H1 (cell line): Measurements from ENCODE around the gene TSPAN9. TPM values are rescaled to one million over a fixed set of nuclear protein-coding genes. Genes with fewer than 3 reads are reported as not detected.

Source experiments
- CTCF ChIA-PET: fragments of 300-600 bp; sonication (Branson Sonifier 250); formaldehyde crosslinking; loops from one replicate; lab custom pipeline; 2021; ENCODE audit not compliant: partially characterized antibody; lab: Charles Lee
- POLR2A ChIA-PET: fragments of 300-600 bp; sonication (Branson Sonifier 250); formaldehyde crosslinking; loops from one replicate; lab custom pipeline; 2021; ENCODE audit warnings: inconsistent platforms; ENCODE audit not compliant: partially characterized antibody; lab: Charles Lee
- DNase-seq, 2 experiments: peaks; one replicate each; pipeline versions ENCODE4 v3.0.0 to v3.0.0-alpha.2; 2010 to 2022; ENCODE audit warnings: low spot score in 2 of 2, low read depth in 1 of 2, mixed read lengths in 1 of 2
- FAIRE-seq: peaks from 2 replicates; lab custom pipeline; 2011; peaks lifted over from hg19 to GRCh38; lab: Jason Lieb, UNC
- H2AFZ ChIP-seq: 2 replicates; pipeline ENCODE4 v1.8.1; 2012; ENCODE audit warnings: low read length, inconsistent platforms
- H2AK5ac ChIP-seq: 2 replicates; pipeline ENCODE4 v1.6.1; 2013; ENCODE audit warnings: low read depth, low read length
- H2BK120ac ChIP-seq: replicated peaks from 2 replicates; pipeline ENCODE3; 2013; ENCODE audit warnings: low read depth, low read length, inconsistent platforms
- H2BK12ac ChIP-seq: 2 replicates; pipeline ENCODE4 v1.6.1; 2013; ENCODE audit warnings: low read depth, low read length
- H2BK15ac ChIP-seq: 2 replicates; pipeline ENCODE4 v1.6.1; 2013; ENCODE audit warnings: low read length
- H2BK20ac ChIP-seq: 2 replicates; pipeline ENCODE4 v1.6.1; 2013; ENCODE audit warnings: low read length
- H2BK5ac ChIP-seq: 2 replicates; pipeline ENCODE4 v1.6.1; 2013; ENCODE audit warnings: low read depth, low read length
- H3K14ac ChIP-seq: 2 replicates; pipeline ENCODE4 v1.6.1; 2013; ENCODE audit warnings: inconsistent platforms; ENCODE audit not compliant: insufficient read length
- H3K18ac ChIP-seq: 2 replicates; pipeline ENCODE4 v1.6.1; 2013; ENCODE audit warnings: low read length; ENCODE audit errors: extremely low read depth
- H3K23ac ChIP-seq: 2 replicates; pipeline ENCODE4 v1.6.1; 2013; ENCODE audit warnings: inconsistent platforms; ENCODE audit not compliant: insufficient read length
- H3K23me2 ChIP-seq: 2 replicates; pipeline ENCODE4 v1.6.1; 2013; ENCODE audit warnings: low read depth, low read length
- H3K27ac ChIP-seq: 2 replicates; pipeline ENCODE4 v1.6.1; 2011; ENCODE audit warnings: low read depth, low read length, inconsistent platforms
- H3K27me3 ChIP-seq, 4 experiments: replicated peaks in 1 of 4; 1 replicate in 1 of 4; 2 replicates in 3 of 4; pipeline versions ENCODE4 v1.6.1 to v1.8.1; 2011 to 2013; ENCODE audit warnings: low read length in 3 of 4, mild to moderate bottlenecking in 3 of 4, inconsistent platforms in 2 of 4, mixed read lengths in 2 of 4, moderate library complexity in 1 of 4; ENCODE audit not compliant: control insufficient read depth in 3 of 4, insufficient read depth in 3 of 4; ENCODE audit errors: extremely low read depth in 1 of 4
- H3K36me3 ChIP-seq, 4 experiments: 2 replicates each; pipeline versions ENCODE4 v1.6.1 to v1.8.1; 2011 to 2013; ENCODE audit warnings: mild to moderate bottlenecking in 4 of 4, low read length in 3 of 4, moderate library complexity in 2 of 4, control low read depth in 1 of 4, inconsistent platforms in 1 of 4; ENCODE audit not compliant: insufficient read depth in 4 of 4, control insufficient read depth in 2 of 4
- H3K4ac ChIP-seq: replicated peaks from 2 replicates; pipeline ENCODE3; 2013; ENCODE audit warnings: low read length, low read depth, mixed read lengths, inconsistent platforms; ENCODE audit not compliant: insufficient read length
- H3K4me1 ChIP-seq, 4 experiments: replicated peaks in 1 of 4; 1 replicate in 1 of 4; 2 replicates in 3 of 4; pipeline versions ENCODE4 v1.6.1 to v1.8.1; 2011 to 2013; ENCODE audit warnings: low read length in 3 of 4, inconsistent platforms in 2 of 4, mixed read lengths in 1 of 4; ENCODE audit not compliant: insufficient read depth in 4 of 4, control insufficient read depth in 3 of 4
- H3K4me2 ChIP-seq, 2 experiments: 2 replicates each; pipeline versions ENCODE4 v1.6.1 to v1.8.1; 2011 to 2013; ENCODE audit warnings: low read depth in 2 of 2, low read length in 2 of 2, control low read depth in 1 of 2, inconsistent platforms in 1 of 2, mild to moderate bottlenecking in 1 of 2; ENCODE audit not compliant: insufficient read depth in 1 of 2
- H3K4me3 ChIP-seq, 4 experiments: fragments of 200-600, 300-600 bp in 1 of 4; sonication (generic), shearing (Covaris generic), sonication (Bioruptor Twin) in 1 of 4; 2 replicates each; pipeline versions ENCODE4 v1.5.1 to v1.8.1; 2011 to 2016; ENCODE audit warnings: low read length in 4 of 4, low read depth in 3 of 4, control low read depth in 2 of 4, inconsistent platforms in 2 of 4, mild to moderate bottlenecking in 2 of 4, mixed read lengths in 1 of 4, moderate library complexity in 1 of 4; ENCODE audit not compliant: insufficient read depth in 2 of 4; ENCODE audit errors: extremely low read depth in 1 of 4
- H3K56ac ChIP-seq: replicated peaks from 2 replicates; pipeline ENCODE3; 2013; ENCODE audit warnings: low read depth, mild to moderate bottlenecking, mixed read lengths, low read length, inconsistent platforms; ENCODE audit not compliant: insufficient read length
- H3K79me1 ChIP-seq: 2 replicates; pipeline ENCODE4 v1.6.1; 2013; ENCODE audit warnings: low read depth, low read length, control low read depth
- H3K79me2 ChIP-seq, 2 experiments: 2 replicates each; pipeline versions ENCODE4 v1.6.1 to v1.8.1; 2012 to 2013; ENCODE audit warnings: low read length in 2 of 2, mild to moderate bottlenecking in 2 of 2, inconsistent platforms in 1 of 2; ENCODE audit not compliant: insufficient read depth in 2 of 2, control insufficient read depth in 1 of 2
- H3K9ac ChIP-seq, 4 experiments: replicated peaks in 1 of 4; 1 replicate in 1 of 4; 2 replicates in 3 of 4; pipeline versions ENCODE4 v1.6.1 to v1.8.1; 2011 to 2013; ENCODE audit warnings: low read depth in 3 of 4, low read length in 3 of 4, control low read depth in 2 of 4, mild to moderate bottlenecking in 2 of 4, moderate library complexity in 2 of 4, inconsistent platforms in 1 of 4; ENCODE audit errors: extremely low read depth in 1 of 4
- H3K9me3 ChIP-seq, 2 experiments: 2 replicates each; pipeline versions ENCODE4 v1.6.1 to v1.8.1; 2012 to 2013; ENCODE audit warnings: mild to moderate bottlenecking in 2 of 2, moderate library complexity in 2 of 2, control low read depth in 1 of 2, inconsistent platforms in 1 of 2, low read depth in 1 of 2, low read length in 1 of 2, mixed read lengths in 1 of 2; ENCODE audit not compliant: insufficient read depth in 2 of 2
- H4K20me1 ChIP-seq, 2 experiments: replicated peaks in 1 of 2; 2 replicates each; pipeline versions ENCODE3 to v1.8.1; 2011 to 2013; ENCODE audit warnings: inconsistent platforms in 2 of 2, low read length in 2 of 2, mild to moderate bottlenecking in 1 of 2; ENCODE audit not compliant: insufficient read depth in 2 of 2, control insufficient read depth in 1 of 2
- H4K5ac ChIP-seq: 2 replicates; pipeline ENCODE4 v1.6.1; 2013; ENCODE audit warnings: low read length, low read depth, mixed read lengths, inconsistent platforms; ENCODE audit not compliant: insufficient read length
- H4K8ac ChIP-seq: 2 replicates; pipeline ENCODE4 v1.8.0; 2013; ENCODE audit warnings: mild to moderate bottlenecking, moderate library complexity, low read length, inconsistent platforms; ENCODE audit not compliant: insufficient read depth; ENCODE audit errors: extremely low read depth
- H4K91ac ChIP-seq: replicated peaks from 2 replicates; pipeline ENCODE3; 2013; ENCODE audit warnings: low read length, mixed read lengths, inconsistent platforms; ENCODE audit not compliant: insufficient read length
- CTCF ChIP-seq, 3 experiments: IDR thresholded peaks; 1 replicate in 2 of 3; 2 replicates in 1 of 3; pipeline versions ENCODE4 v1.5.1 to v1.6.1; 2011; ENCODE audit warnings: low read length in 3 of 3, mild to moderate bottlenecking in 3 of 3, inconsistent platforms in 2 of 3, low read depth in 1 of 3, moderate library complexity in 1 of 3; ENCODE audit not compliant: insufficient read depth in 1 of 3; ENCODE audit errors: control extremely low read depth in 1 of 3
- GABPA ChIP-seq: IDR thresholded peaks from 2 replicates; pipeline ENCODE4 v1.6.1; 2011; ENCODE audit warnings: mild to moderate bottlenecking, low read length, moderate library complexity, borderline replicate concordance; ENCODE audit not compliant: insufficient read depth
- RAD21 ChIP-seq, 2 experiments: IDR thresholded peaks in 1 of 2; conservative IDR thresholded peaks in 1 of 2; 2 replicates each; pipeline ENCODE4 v1.6.1; 2011; ENCODE audit warnings: low read depth in 2 of 2, low read length in 2 of 2, improper control_type of control experiment in 1 of 2, inconsistent platforms in 1 of 2, mild to moderate bottlenecking in 1 of 2, moderate library complexity in 1 of 2
- WGBS, 2 experiments: shearing (Covaris generic) in 1 of 2; methylation state at CpG; one replicate each; pipeline versions ENCODE4 v1.1.6 to v1.1.7; 2013 to 2015; ENCODE audit warnings: low lambda C conversion rate in 2 of 2, mixed read lengths in 2 of 2, inconsistent platforms in 1 of 2, low coverage in 1 of 2, missing lambda C conversion rate in 1 of 2; ENCODE audit not compliant: insufficient replicate concordance in 2 of 2, insufficient coverage in 1 of 2, insufficient read length in 1 of 2; ENCODE audit errors: extremely low coverage in 1 of 2, missing lambda C conversion rate in 1 of 2; 5-methylcytosine and 5-hydroxymethylcytosine counted together
- polyA plus RNA-seq, 7 experiments: library from polyadenylated mRNA; depleted of rRNA in 3 of 7; stranded (reverse) in 5 of 7; unstranded in 2 of 7; fragments of >200 nt in 5 of 7; fragments of 200-250 nt in 2 of 7; gene quantifications; 1 replicate in 5 of 7; 2 replicates in 1 of 7; 4 replicates in 1 of 7; pipeline versions ENCODE4 v1.2.1 to v1.2.3, GENCODE V29; 2011 to 2013; ENCODE audit warnings: missing spikeins in 2 of 7, mixed read lengths in 2 of 7
- total RNA-seq: library from RNA; stranded (reverse); fragmentation: NEBNext Ultra II Directional; extraction: Animal tissue kit (Norgen Biotek cat#: 25700); gene quantifications from 2 replicates; pipeline ENCODE4 v1.2.1, GENCODE V29; 2021

The TSPAN9 gene
- total and polyA plus RNA-seq, 2 of the 8 experiments (the other 6 are each of a cell fraction or from before 2014, with no cell fraction given), result 11.5 to 29.1 TPM

GRCh38 chr12:3202096-3202495 is 124.9 kb downstream of the TSPAN9 start:
- Histone ChIP-seq H3K27me3 (peaks cover 10 to 43% (median 32%) of the 10 kb centered on the region in 4 experiments), H2BK5ac (no peak overlapping the region), H3K79me1 (peaks cover 2% of the 10 kb centered on the region; the same call in 1 of the 2 replicates), H2AK5ac (no peak overlapping the region), H3K27ac (no peak overlapping the region), H3K9ac (no peak overlapping the region), H2BK120ac (no peak overlapping the region), H4K20me1 (peaks cover 7 to 15% of the 10 kb centered on the region in 2 experiments), H3K9me3 (no peaks in the 10 kb centered on the region), H3K56ac (no peak overlapping the region), H2BK20ac (no peak overlapping the region), H3K14ac (no peak overlapping the region), H3K4ac (no peak overlapping the region), H3K4me3 (no peak overlapping the region), H3K23ac (no peak overlapping the region), H2AFZ (no peak overlapping the region), H2BK15ac (no peak overlapping the region), H3K18ac (no peak overlapping the region; the same call in 1 of the 2 replicates), H3K23me2 (peaks cover 19% of the 10 kb centered on the region; the same call in 1 of the 2 replicates), H3K4me1 (peaks cover 3 to 13% (median 9%) of the 10 kb centered on the region in 4 experiments), H2BK12ac (0 out of 2 replicates have a peak overlapping the region, but pooled peaks have one; percentile 5), H4K8ac (no peak overlapping the region), H3K4me2 (peak overlapping the region in 1 of 2 experiments; percentile 97; a peak in 1 of 4 replicates), H4K91ac (no peak overlapping the region), H4K5ac (no peak overlapping the region), H3K36me3 (no peaks in the 10 kb centered on the region), H3K79me2 (no peaks in the 10 kb centered on the region)
- ChIA-PET CTCF (interaction anchor here (0.6 to 24.7 kb wide), 38 partner anchors 12 to 198 kb away, joined by 3 to 448 read pairs (median 6); no protein-coding TSS in a partner anchor), POLR2A (interaction anchor here (0.7 to 1.5 kb wide), 2 partner anchors 34 to 64 kb away, joined by 3 to 4 read pairs; no protein-coding TSS in a partner anchor)
- no peak for DNase-seq
- WGBS, 2 experiments, result 74% methylated on average over 11 of the region's 11 CpGs; no CpG with 5 or more reads in 1 of the 2 experiments
- FAIRE-seq, result no peak
- TF ChIP-seq RAD21 (IDR thresholded peaks at IDR 0.05 in 1 of 2, conservative IDR thresholded peaks at IDR 0.05 in 1 of 2; ENCODE audit: low read depth in 2 of 2, low read length in 2 of 2), result peak; percentile 41 to 60
- TF ChIP-seq CTCF (IDR thresholded peaks at IDR 0.05; ENCODE audit: control extremely low read depth in 1 of 3, insufficient read depth in 1 of 3, low read depth in 1 of 3, low read length in 3 of 3), result peak; percentile 36 to 38 (median 36)
- TF ChIP-seq GABPA, result no peak
